ENCODE data around the gene MMAB.
A peak's percentile ranks its signal among the peaks of the same experiment; 100 is the strongest.

The MMAB gene

GRCh38 chr12:109557805-109558204 lies 15.5 kb downstream of the MMAB start:
- DNase-seq = no peak

GRCh38 chr12:109557200-109557599 lies 16.1 kb downstream of the MMAB start:
- no peak for DNase-seq

- no peak for DNase-seq
Observed at GRCh38 chr12:109555431-109556315, 17.6 kb downstream of the MMAB start.

- no peak for DNase-seq
Observed at GRCh38 chr12:109554761-109555160, 18.5 kb downstream of the MMAB start.

GRCh38 chr12:109553906-109554500 lies 19.3 kb downstream of the MMAB start:
- DNase-seq = no peak

- DNase-seq = no peak
Observed at GRCh38 chr12:109553483-109553882, 19.8 kb downstream of the MMAB start.

- DNase-seq = no peak
Observed at GRCh38 chr12:109552971-109553370, 20.3 kb downstream of the MMAB start.

- DNase-seq = no peak
Observed at GRCh38 chr12:109551108-109551507, 22.2 kb downstream of the MMAB start.

GRCh38 chr12:109550281-109550680 lies 23.0 kb downstream of the MMAB start:
- no peak for DNase-seq

- DNase-seq = peak in 1 of 2 experiments; percentile 23
Observed at GRCh38 chr12:109549613-109550270, 23.6 kb downstream of the MMAB start.

- no peak for DNase-seq
Observed at GRCh38 chr12:109548258-109548657, 25.0 kb downstream of the MMAB start.

GRCh38 chr12:109547286-109547685 lies 26.0 kb downstream of the MMAB start:
- no peak for DNase-seq

GRCh38 chr12:109545826-109546225 lies 27.5 kb downstream of the MMAB start:
- no peak for DNase-seq

GRCh38 chr12:109544955-109545531 lies 28.3 kb downstream of the MMAB start:
- peak in 1 of 2 experiments; percentile 31 for DNase-seq

- no peak for DNase-seq
Observed at GRCh38 chr12:109542876-109543275, 30.4 kb downstream of the MMAB start.

GRCh38 chr12:109542014-109542413 lies 31.3 kb downstream of the MMAB start:
- no peak for DNase-seq

- no peak for DNase-seq
Observed at GRCh38 chr12:109541413-109541726, 31.9 kb downstream of the MMAB start.

GRCh38 chr12:109540526-109541412 lies 32.5 kb downstream of the MMAB start:
- no peak for DNase-seq

GRCh38 chr12:109539508-109539907 lies 33.8 kb downstream of the MMAB start:
- DNase-seq = no peak

GRCh38 chr12:109538191-109538863 lies 35.0 kb downstream of the MMAB start:
- no peak for DNase-seq

GRCh38 chr12:109537136-109537535 lies 36.2 kb downstream of the MMAB start:
- no peak for DNase-seq

GRCh38 chr12:109535863-109536250 lies 37.4 kb downstream of the MMAB start:
- DNase-seq = no peak

Data from NCI-H446 (cell line).